IPS-20b (cell line): ENCODE measurements around the gene DIRAS2.

Experiments
- H3K27ac ChIP-seq: one replicate; pipeline ENCODE4 v1.5.1; 2013; ENCODE audit warnings: low read length
- H3K27me3 ChIP-seq: 2 replicates; pipeline ENCODE4 v1.6.1; 2013; ENCODE audit warnings: mild to moderate bottlenecking, low read length, inconsistent platforms; ENCODE audit not compliant: insufficient read depth
- H3K36me3 ChIP-seq: 2 replicates; pipeline ENCODE4 v1.6.1; 2013; ENCODE audit warnings: low read depth, mild to moderate bottlenecking, inconsistent platforms, low read length, moderate library complexity; ENCODE audit not compliant: insufficient read depth
- H3K4me1 ChIP-seq: 2 replicates; pipeline ENCODE4 v1.6.1; 2013; ENCODE audit warnings: mild to moderate bottlenecking, control low read depth, inconsistent platforms, low read length, moderate library complexity; ENCODE audit not compliant: insufficient read depth
- H3K4me3 ChIP-seq: 2 replicates; pipeline ENCODE4 v1.5.1; 2013; ENCODE audit warnings: mild to moderate bottlenecking, low read length, inconsistent platforms
- H3K9ac ChIP-seq: 2 replicates; pipeline ENCODE4 v1.6.1; 2013; ENCODE audit warnings: low read depth, mild to moderate bottlenecking, inconsistent platforms, low read length, moderate library complexity
- H3K9me3 ChIP-seq: 2 replicates; pipeline ENCODE4 v1.6.1; 2013; ENCODE audit warnings: mild to moderate bottlenecking, low read depth, low read length, inconsistent platforms; ENCODE audit not compliant: insufficient read depth

The DIRAS2 gene

GRCh38 chr9:90611568-90611967, 31.1 kb downstream of the DIRAS2 start:
- H3K4me1 ChIP-seq, result no peaks in the 10 kb centered on the region; the same call in 1 of the 2 replicates
- no peaks in the 10 kb centered on the region for H3K27me3 ChIP-seq
- no peaks in the 10 kb centered on the region for H3K9me3 ChIP-seq
- no peak overlapping the region for H3K27ac ChIP-seq
- no peak overlapping the region for H3K9ac ChIP-seq
- no peak overlapping the region for H3K4me3 ChIP-seq
- H3K36me3 ChIP-seq, result no peaks in the 10 kb centered on the region

- Histone ChIP-seq H3K36me3 (no peaks in the 10 kb centered on the region), H3K9me3 (no peaks in the 10 kb centered on the region), H3K4me1 (no peaks in the 10 kb centered on the region; the same call in 1 of the 2 replicates), H3K27ac (no peak overlapping the region), H3K27me3 (no peaks in the 10 kb centered on the region), H3K9ac (no peak overlapping the region), H3K4me3 (no peak overlapping the region)
Observed at GRCh38 chr9:90611121-90611520, 31.5 kb downstream of the DIRAS2 start.

- H3K4me3 ChIP-seq, result no peak overlapping the region
Observed at GRCh38 chr9:90607701-90608516, 34.7 kb downstream of the DIRAS2 start.

GRCh38 chr9:90600029-90600428, 42.6 kb downstream of the DIRAS2 start:
- Histone ChIP-seq H3K27me3 (no peaks in the 10 kb centered on the region), H3K9me3 (0 out of 2 replicates have a peak, but pooled peaks cover under 1% of the 10 kb centered on the region), H3K36me3 (no peaks in the 10 kb centered on the region), H3K4me1 (no peaks in the 10 kb centered on the region), H3K4me3 (no peak overlapping the region), H3K27ac (no peak overlapping the region), H3K9ac (no peak overlapping the region)

More at GRCh38 chr9:90607701-90608516, 34.7 kb downstream of the DIRAS2 start:
- H3K9ac ChIP-seq, result no peak overlapping the region
- no peaks in the 10 kb centered on the region; the same call in 1 of the 2 replicates for H3K4me1 ChIP-seq
- H3K27me3 ChIP-seq, result no peaks in the 10 kb centered on the region
- H3K27ac ChIP-seq, result no peak overlapping the region
- no peaks in the 10 kb centered on the region for H3K36me3 ChIP-seq
- H3K9me3 ChIP-seq, result no peaks in the 10 kb centered on the region

- no peaks in the 10 kb centered on the region for H3K4me1 ChIP-seq
- H3K9me3 ChIP-seq, result 0 out of 2 replicates have a peak, but pooled peaks cover 5% of the 10 kb centered on the region
- no peak overlapping the region for H3K9ac ChIP-seq
- H3K36me3 ChIP-seq, result no peaks in the 10 kb centered on the region
- H3K27me3 ChIP-seq, result no peaks in the 10 kb centered on the region
- H3K27ac ChIP-seq, result no peak overlapping the region
- H3K4me3 ChIP-seq, result no peak overlapping the region
Observed at GRCh38 chr9:90598191-90598590, 44.4 kb downstream of the DIRAS2 start.

- H3K4me1 ChIP-seq, result no peaks in the 10 kb centered on the region
- H3K9me3 ChIP-seq, result 0 out of 2 replicates have a peak, but pooled peaks cover 5% of the 10 kb centered on the region
- H3K9ac ChIP-seq, result no peak overlapping the region
- H3K27me3 ChIP-seq, result no peaks in the 10 kb centered on the region
- H3K4me3 ChIP-seq, result no peak overlapping the region
- H3K36me3 ChIP-seq, result no peaks in the 10 kb centered on the region
- H3K27ac ChIP-seq, result no peak overlapping the region
Observed at GRCh38 chr9:90593646-90594045, 49.0 kb downstream of the DIRAS2 start.

- Histone ChIP-seq H3K27ac (no peak overlapping the region), H3K9me3 (no peaks in the 10 kb centered on the region), H3K36me3 (no peaks in the 10 kb centered on the region), H3K27me3 (no peaks in the 10 kb centered on the region), H3K4me3 (no peak overlapping the region), H3K9ac (no peak overlapping the region), H3K4me1 (peaks cover 6% of the 10 kb centered on the region; the same call in 1 of the 2 replicates)
Observed at GRCh38 chr9:90580576-90580975, 62.0 kb downstream of the DIRAS2 start.

- Histone ChIP-seq H3K27ac (no peak overlapping the region), H3K4me3 (no peak overlapping the region), H3K36me3 (no peaks in the 10 kb centered on the region), H3K9me3 (no peaks in the 10 kb centered on the region), H3K9ac (no peak overlapping the region), H3K4me1 (peaks cover 6% of the 10 kb centered on the region; the same call in 1 of the 2 replicates), H3K27me3 (no peaks in the 10 kb centered on the region)
Observed at GRCh38 chr9:90579181-90579580, 63.4 kb downstream of the DIRAS2 start.

- no peak overlapping the region for H3K4me3 ChIP-seq
- H3K9ac ChIP-seq, result no peak overlapping the region
- no peaks in the 10 kb centered on the region for H3K36me3 ChIP-seq
- no peaks in the 10 kb centered on the region for H3K27me3 ChIP-seq
- no peaks in the 10 kb centered on the region for H3K9me3 ChIP-seq
- no peak overlapping the region for H3K27ac ChIP-seq
- H3K4me1 ChIP-seq, result peaks cover 6% of the 10 kb centered on the region; the same call in 1 of the 2 replicates
Observed at GRCh38 chr9:90578126-90578815, 64.4 kb downstream of the DIRAS2 start.

- no peak overlapping the region for H3K9ac ChIP-seq
- H3K4me3 ChIP-seq, result no peak overlapping the region
- no peaks in the 10 kb centered on the region for H3K4me1 ChIP-seq
- H3K9me3 ChIP-seq, result no peaks in the 10 kb centered on the region
- H3K27ac ChIP-seq, result no peak overlapping the region
- H3K36me3 ChIP-seq, result no peaks in the 10 kb centered on the region
- H3K27me3 ChIP-seq, result no peaks in the 10 kb centered on the region
Observed at GRCh38 chr9:90569511-90569910, 73.1 kb downstream of the DIRAS2 start.

GRCh38 chr9:90568667-90569066, 74.0 kb downstream of the DIRAS2 start:
- no peaks in the 10 kb centered on the region for H3K27me3 ChIP-seq
- H3K9me3 ChIP-seq, result no peaks in the 10 kb centered on the region
- no peak overlapping the region for H3K4me3 ChIP-seq
- H3K36me3 ChIP-seq, result no peaks in the 10 kb centered on the region
- H3K9ac ChIP-seq, result no peak overlapping the region
- no peak overlapping the region for H3K27ac ChIP-seq
- H3K4me1 ChIP-seq, result no peaks in the 10 kb centered on the region

GRCh38 chr9:90562229-90562628, 80.4 kb downstream of the DIRAS2 start:
- no peaks in the 10 kb centered on the region for H3K4me1 ChIP-seq
- H3K27me3 ChIP-seq, result no peaks in the 10 kb centered on the region
- H3K27ac ChIP-seq, result no peak overlapping the region
- no peak overlapping the region for H3K9ac ChIP-seq
- H3K9me3 ChIP-seq, result no peaks in the 10 kb centered on the region
- H3K4me3 ChIP-seq, result no peak overlapping the region
- no peaks in the 10 kb centered on the region for H3K36me3 ChIP-seq
